Omental fat pad (tissue), 4 donors: ENCODE data around the gene SPACA4. TPM values are rescaled to one million over a fixed set of nuclear protein-coding genes. Genes with fewer than 3 reads are reported as not detected.
"Not testable (repeated sequence)": the region's sequence is repeated elsewhere in the genome, so short reads cannot be mapped to it uniquely, and the experiment has no call there.

Experiments used
- ATAC-seq: fragments of 150-250 bp; one replicate; pipeline ENCODE4 v1.9.1; 2016; ENCODE audit warnings: mild to moderate bottlenecking, moderate library complexity; ENCODE audit not compliant: low FRiP score
- DNase-seq: peaks from one replicate; pipeline ENCODE4 v3.0.0-alpha.2; 2019; ENCODE audit warnings: low spot score
- CTCF ChIP-seq, 3 donors: fragments of 450-650 bp; IDR thresholded peaks; one replicate each; pipeline ENCODE4 v1.5.1; 2016 to 2017; ENCODE audit warnings: antibody characterized with exemption in 3 of 3, mild to moderate bottlenecking in 3 of 3, moderate library complexity in 2 of 3
- total RNA-seq, 4 donors: library from RNA; depleted of rRNA; stranded (reverse); fragments of >200 nt; gene quantifications; one replicate each; pipeline ENCODE4 v1.1.0, GENCODE V29; 2016

Gene SPACA4
- total RNA-seq, 4 donors from 2014 or later = not detected

GRCh38 chr19:48568345-48568886, 38.1 kb upstream of the SPACA4 start:
- peak; percentile 98 for ATAC-seq

GRCh38 chr19:48569814-48570213, 36.7 kb upstream of the SPACA4 start:
- no peak for TF ChIP-seq CTCF (IDR thresholded peaks at IDR 0.05)
- no peak for ATAC-seq
- no peak for DNase-seq

More at GRCh38 chr19:48568345-48568886, 38.1 kb upstream of the SPACA4 start:
- DNase-seq = peak; percentile 44
- TF ChIP-seq CTCF (IDR thresholded peaks at IDR 0.05) = no peak

GRCh38 chr19:48571378-48572162, 35.0 kb upstream of the SPACA4 start:
- no peak for TF ChIP-seq CTCF (IDR thresholded peaks at IDR 0.05)
- no peak for DNase-seq
- no peak for ATAC-seq

GRCh38 chr19:48573163-48573505, 33.4 kb upstream of the SPACA4 start:
- DNase-seq (no peak), ATAC-seq (no peak)
- TF ChIP-seq CTCF (IDR thresholded peaks at IDR 0.05) = no peak

GRCh38 chr19:48575931-48576622, 30.5 kb upstream of the SPACA4 start:
- ATAC-seq = no peak
- DNase-seq = no peak
- no peak for TF ChIP-seq CTCF (IDR thresholded peaks at IDR 0.05)

- not testable (repeated sequence) for DNase-seq, ATAC-seq
These were observed 28.6 kb upstream of the SPACA4 start for GRCh38 chr19:48577908-48578307.

- no peak for TF ChIP-seq CTCF (IDR thresholded peaks at IDR 0.05)
- DNase-seq (no peak), ATAC-seq (no peak)
These were observed 27.7 kb upstream of the SPACA4 start for GRCh38 chr19:48578891-48579290.
